ENCODE data around the gene MRPL36. TPM values are rescaled to one million over a fixed set of nuclear protein-coding genes. Genes with fewer than 3 reads are reported as not detected.

MRPL36 gene
- total RNA-seq, 1 experiment from 2014 or later: 102 TPM

GRCh38 chr5:1827025-1827885 is 27.6 kb upstream of the MRPL36 start:
- CTCF ChIA-PET: no interaction called here
- Histone ChIP-seq H3K27me3 (replicated peaks; ENCODE audit: insufficient read depth, low read depth, low read length, poor library complexity) (no peaks in the 10 kb centered on the region), H3K36me3 (ENCODE audit: insufficient read depth, low read length, poor library complexity, severe bottlenecking) (no peaks in the 10 kb centered on the region), H3K4me1 (ENCODE audit: insufficient read depth, low read length, poor library complexity, severe bottlenecking) (no peaks in the 10 kb centered on the region), H3K27ac (ENCODE audit: low read depth, low read length, poor library complexity, severe bottlenecking) (no peak overlapping the region), H3K4me3 (ENCODE audit: low read depth, low read length, poor library complexity, severe bottlenecking) (no peak overlapping the region), H3K9me3 (ENCODE audit: low read depth, low read length, poor library complexity, severe bottlenecking) (no peaks in the 10 kb centered on the region)
- POLR2A ChIA-PET (ENCODE audit: low non-redundant PET): no interaction called here
- DNase-seq (ENCODE audit: low spot score): no peak
- intact Hi-C loops (cut with micrococcal nuclease; ENCODE audit: unreplicated experiment): no loop called here
- TF ChIP-seq EZH2 (IDR thresholded peaks at IDR 0.05; ENCODE audit: borderline replicate concordance, low read depth, low read length, poor library complexity, severe bottlenecking) (no peak), CTCF (conservative IDR thresholded peaks at IDR 0.05; ENCODE audit: low read depth, low read length) (no peak)
- no TSS peak for BruUV-seq (replicated peaks)

- Histone ChIP-seq H3K4me3 (ENCODE audit: low read depth, low read length, poor library complexity, severe bottlenecking) (no peak overlapping the region), H3K4me1 (ENCODE audit: insufficient read depth, low read length, poor library complexity, severe bottlenecking) (no peaks in the 10 kb centered on the region), H3K27ac (ENCODE audit: low read depth, low read length, poor library complexity, severe bottlenecking) (no peak overlapping the region), H3K9me3 (ENCODE audit: low read depth, low read length, poor library complexity, severe bottlenecking) (no peaks in the 10 kb centered on the region), H3K36me3 (ENCODE audit: insufficient read depth, low read length, poor library complexity, severe bottlenecking) (no peaks in the 10 kb centered on the region), H3K27me3 (replicated peaks; ENCODE audit: insufficient read depth, low read depth, low read length, poor library complexity) (no peaks in the 10 kb centered on the region)
- intact Hi-C loops (cut with micrococcal nuclease; ENCODE audit: unreplicated experiment): no loop called here
- ChIA-PET CTCF (no interaction called here), POLR2A (ENCODE audit: low non-redundant PET) (no interaction called here)
- BruUV-seq (replicated peaks): no TSS peak
- TF ChIP-seq EZH2 (IDR thresholded peaks at IDR 0.05; ENCODE audit: borderline replicate concordance, low read depth, low read length, poor library complexity, severe bottlenecking): no peak
- TF ChIP-seq CTCF (conservative IDR thresholded peaks at IDR 0.05; ENCODE audit: low read depth, low read length): no peak
- DNase-seq (ENCODE audit: low spot score): no peak
Measured at GRCh38 chr5:1826235-1826980, 26.8 kb upstream of the MRPL36 start.

- no TSS peak for BruUV-seq (replicated peaks)
Measured at GRCh38 chr5:1824903-1825841, 25.5 kb upstream of the MRPL36 start.

More at GRCh38 chr5:1824903-1825841, 25.5 kb upstream of the MRPL36 start:
- POLR2A ChIA-PET (ENCODE audit: low non-redundant PET): no interaction called here
- Histone ChIP-seq H3K27me3 (replicated peaks; ENCODE audit: insufficient read depth, low read depth, low read length, poor library complexity) (no peaks in the 10 kb centered on the region), H3K9me3 (ENCODE audit: low read depth, low read length, poor library complexity, severe bottlenecking) (no peaks in the 10 kb centered on the region), H3K4me3 (ENCODE audit: low read depth, low read length, poor library complexity, severe bottlenecking) (no peak overlapping the region), H3K36me3 (ENCODE audit: insufficient read depth, low read length, poor library complexity, severe bottlenecking) (no peaks in the 10 kb centered on the region), H3K27ac (ENCODE audit: low read depth, low read length, poor library complexity, severe bottlenecking) (no peak overlapping the region), H3K4me1 (ENCODE audit: insufficient read depth, low read length, poor library complexity, severe bottlenecking) (no peaks in the 10 kb centered on the region)
- DNase-seq (ENCODE audit: low spot score): no peak
- intact Hi-C loops (cut with micrococcal nuclease; ENCODE audit: unreplicated experiment): no loop called here
- CTCF ChIA-PET: no interaction called here
- no peak for TF ChIP-seq EZH2 (IDR thresholded peaks at IDR 0.05; ENCODE audit: borderline replicate concordance, low read depth, low read length, poor library complexity, severe bottlenecking)
- no peak for TF ChIP-seq CTCF (conservative IDR thresholded peaks at IDR 0.05; ENCODE audit: low read depth, low read length)

Measured in A673 (cell line).